GM19324 (cell line): ENCODE data around the gene ROBO1.
"Not testable (repeated sequence)": the region's sequence is repeated elsewhere in the genome, so short reads cannot be mapped to it uniquely, and the experiment has no call there.

Source experiments
- ATAC-seq: cut with Tn5 transposase; IDR thresholded peaks from one replicate; pipeline ENCODE4 v1.9.1; 2021; ENCODE audit warnings: mild to moderate bottlenecking, moderate library complexity; ENCODE audit not compliant: unreplicated experiment, low FRiP score

ROBO1 gene

GRCh38 chr3:78792212-78792611 lies 975.6 kb downstream of the ROBO1 start:
- ATAC-seq: no peak

GRCh38 chr3:78791753-78792152 lies 976.0 kb downstream of the ROBO1 start:
- no peak for ATAC-seq

GRCh38 chr3:78788839-78789238 lies 979.0 kb downstream of the ROBO1 start:
- ATAC-seq: no peak

GRCh38 chr3:78785004-78785403 lies 982.8 kb downstream of the ROBO1 start:
- no peak for ATAC-seq

- no peak for ATAC-seq
Measured at GRCh38 chr3:78781351-78781750, 986.4 kb downstream of the ROBO1 start.

- no peak for ATAC-seq
Measured at GRCh38 chr3:78765671-78766485, 1001.9 kb downstream of the ROBO1 start.

GRCh38 chr3:78764634-78765033 lies 1003.2 kb downstream of the ROBO1 start:
- no peak for ATAC-seq

GRCh38 chr3:78762121-78762520 lies 1005.7 kb downstream of the ROBO1 start:
- ATAC-seq: no peak

- ATAC-seq: no peak
Measured at GRCh38 chr3:78761126-78761525, 1006.7 kb downstream of the ROBO1 start.

GRCh38 chr3:78757731-78758130 lies 1010.1 kb downstream of the ROBO1 start:
- no peak for ATAC-seq

- ATAC-seq: no peak
Measured at GRCh38 chr3:78754066-78754743, 1013.6 kb downstream of the ROBO1 start.

GRCh38 chr3:78751266-78751665 lies 1016.5 kb downstream of the ROBO1 start:
- no peak for ATAC-seq

- ATAC-seq: not testable (repeated sequence)
Measured at GRCh38 chr3:78750291-78750690, 1017.5 kb downstream of the ROBO1 start.

GRCh38 chr3:78749056-78749455 lies 1018.7 kb downstream of the ROBO1 start:
- ATAC-seq: no peak

GRCh38 chr3:78745847-78746246 lies 1022.0 kb downstream of the ROBO1 start:
- ATAC-seq: no peak

- ATAC-seq: no peak
Measured at GRCh38 chr3:78742491-78742890, 1025.3 kb downstream of the ROBO1 start.

- no peak for ATAC-seq
Measured at GRCh38 chr3:78742041-78742440, 1025.8 kb downstream of the ROBO1 start.

- no peak for ATAC-seq
Measured at GRCh38 chr3:78741066-78741645, 1026.6 kb downstream of the ROBO1 start.

- ATAC-seq: no peak
Measured at GRCh38 chr3:78738833-78739232, 1029.0 kb downstream of the ROBO1 start.

- no peak for ATAC-seq
Measured at GRCh38 chr3:78737988-78738387, 1029.8 kb downstream of the ROBO1 start.

- no peak for ATAC-seq
Measured at GRCh38 chr3:78736863-78737262, 1030.9 kb downstream of the ROBO1 start.
